Cardiac muscle cell (in vitro differentiated cells and primary cell): ENCODE data around the gene XPC. TPM values are rescaled to one million over a fixed set of nuclear protein-coding genes. Genes with fewer than 3 reads are reported as not detected.

Experiments used
- DNase-seq, 2 donors: peaks; one replicate each; pipeline versions ENCODE4 v3.0.0 to v3.0.0-alpha.2; 2010 to 2017; ENCODE audit warnings: low read depth in 1 of 2, low spot score in 1 of 2
- H3K27ac ChIP-seq: fragments of 200-600 bp; sonication (generic); 2 replicates; pipeline ENCODE4 v1.5.1; 2016
- H3K27me3 ChIP-seq: fragments of 200-600 bp; sonication (generic); 2 replicates; pipeline ENCODE4 v1.6.0; 2016; ENCODE audit warnings: control low read depth
- H3K36me3 ChIP-seq: fragments of 200-600 bp; sonication (generic); 2 replicates; pipeline ENCODE4 v1.5.1; 2016; ENCODE audit warnings: control low read depth
- H3K4me1 ChIP-seq: fragments of 200-600 bp; sonication (generic); 2 replicates; pipeline ENCODE4 v1.8.1; 2017; ENCODE audit warnings: low read depth, mild to moderate bottlenecking, mixed run types
- H3K4me3 ChIP-seq: fragments of 200-600 bp; sonication (generic); 2 replicates; pipeline ENCODE4 v1.5.1; 2016; ENCODE audit warnings: mild to moderate bottlenecking
- H3K9me3 ChIP-seq: fragments of 200-600 bp; sonication (generic); 2 replicates; pipeline ENCODE4 v1.5.1; 2017; ENCODE audit warnings: low read depth, mild to moderate bottlenecking, control low read depth
- CTCF ChIP-seq: IDR thresholded peaks from 2 replicates; pipeline ENCODE4 v1.5.1; 2012; ENCODE audit warnings: low read depth, mild to moderate bottlenecking, low read length
- polyA plus RNA-seq: library from polyadenylated mRNA; unstranded; fragments of >200 nt; fragmentation: Nextera tagmentation; extraction: Ambion mirVana; gene quantifications from 2 replicates; pipeline ENCODE4 v1.2.1, GENCODE V29; 2016
- total RNA-seq: library from RNA; depleted of rRNA; stranded (reverse); fragments of >200 nt; gene quantifications from 2 replicates; pipeline ENCODE4 v1.2.3, GENCODE V29; 2016

XPC gene
- total and polyA plus RNA-seq, 2 experiments from 2014 or later, result 26.6 to 37.7 TPM

- Histone ChIP-seq H3K4me1 (no peaks in the 10 kb centered on the region), H3K27ac (no peak overlapping the region), H3K27me3 (no peaks in the 10 kb centered on the region), H3K36me3 (no peaks in the 10 kb centered on the region), H3K9me3 (no peaks in the 10 kb centered on the region), H3K4me3 (no peak overlapping the region)
- no peak for TF ChIP-seq CTCF
- peak in 1 of 2 donors; percentile 41 for DNase-seq
These were observed 32.6 kb upstream of the XPC start for GRCh38 chr3:14210843-14211594.

- no peak for TF ChIP-seq CTCF
- no peaks in the 10 kb centered on the region for H3K9me3 ChIP-seq
- DNase-seq, result no peak
- H3K36me3 ChIP-seq, result no peaks in the 10 kb centered on the region
- no peak overlapping the region for H3K4me3 ChIP-seq
- no peaks in the 10 kb centered on the region for H3K27me3 ChIP-seq
- H3K27ac ChIP-seq, result no peak overlapping the region
- no peaks in the 10 kb centered on the region for H3K4me1 ChIP-seq
These were observed 31.9 kb upstream of the XPC start for GRCh38 chr3:14210290-14210688.

DNA sequence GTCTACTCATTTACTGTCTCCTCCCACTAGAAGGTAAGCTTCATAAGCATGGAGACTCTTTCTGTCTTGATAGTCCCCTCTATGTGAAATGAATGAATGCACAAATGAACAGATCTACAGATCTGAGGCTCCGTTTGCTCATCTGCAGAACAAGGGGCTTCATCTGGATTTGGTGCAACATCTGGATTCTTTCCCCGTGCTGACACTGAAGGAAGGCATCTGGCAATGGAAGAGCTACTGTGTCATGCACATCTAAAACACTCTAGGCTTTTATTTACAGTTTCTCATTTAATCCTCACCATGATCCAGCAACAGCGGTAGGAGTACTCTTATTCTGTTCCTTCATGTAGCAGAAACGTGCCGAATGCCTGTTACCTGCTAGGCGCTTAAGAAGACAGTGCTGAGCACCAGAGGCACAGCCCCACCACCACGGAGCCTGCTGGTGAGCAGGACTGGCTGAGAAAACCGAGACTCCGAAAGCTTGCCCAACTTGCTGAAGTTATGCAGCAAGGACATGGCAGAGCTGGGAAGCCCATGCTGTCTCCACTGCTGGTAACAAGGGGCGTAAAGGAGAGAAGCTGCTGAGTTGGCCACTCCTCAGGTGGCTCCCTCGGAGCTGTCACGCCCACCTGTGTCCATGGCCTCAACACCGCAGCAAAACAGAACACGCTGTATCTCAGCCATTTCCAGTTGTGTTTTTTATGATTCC is 31.3 kb upstream of the XPC start:
- no peak for TF ChIP-seq CTCF
- Histone ChIP-seq H3K27me3 (no peaks in the 10 kb centered on the region), H3K4me3 (no peak overlapping the region), H3K36me3 (no peaks in the 10 kb centered on the region), H3K27ac (no peak overlapping the region), H3K9me3 (no peaks in the 10 kb centered on the region), H3K4me1 (peaks cover 6% of the 10 kb centered on the region)
- peak in 1 of 2 donors; percentile 50 for DNase-seq

DNA sequence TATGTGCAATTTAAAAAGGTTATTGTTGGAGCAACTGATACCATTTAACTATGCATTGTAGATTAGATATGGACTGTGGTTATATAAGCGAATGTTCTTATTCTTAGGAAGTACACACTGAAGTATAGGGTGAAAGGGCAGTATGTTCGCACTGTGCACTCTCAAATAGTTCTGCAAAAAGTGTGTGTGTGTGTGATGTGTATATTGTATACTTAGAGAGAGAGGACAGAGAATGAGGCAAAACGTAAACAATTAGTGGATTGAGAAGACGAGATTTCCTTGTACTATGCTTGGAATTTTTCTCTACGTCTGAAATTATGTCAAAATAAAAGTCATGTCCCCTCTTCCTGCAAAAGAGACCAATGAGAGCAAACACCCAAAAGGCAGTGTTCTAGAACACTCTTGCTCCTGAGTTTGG is 30.6 kb upstream of the XPC start:
- peak in 1 of 2 donors; percentile 58 for DNase-seq
- no peak overlapping the region for H3K4me3 ChIP-seq
- peaks cover 11% of the 10 kb centered on the region for H3K4me1 ChIP-seq
- no peaks in the 10 kb centered on the region for H3K27me3 ChIP-seq
- no peak for TF ChIP-seq CTCF
- H3K36me3 ChIP-seq, result no peaks in the 10 kb centered on the region
- H3K27ac ChIP-seq, result no peak overlapping the region
- no peaks in the 10 kb centered on the region for H3K9me3 ChIP-seq

DNA sequence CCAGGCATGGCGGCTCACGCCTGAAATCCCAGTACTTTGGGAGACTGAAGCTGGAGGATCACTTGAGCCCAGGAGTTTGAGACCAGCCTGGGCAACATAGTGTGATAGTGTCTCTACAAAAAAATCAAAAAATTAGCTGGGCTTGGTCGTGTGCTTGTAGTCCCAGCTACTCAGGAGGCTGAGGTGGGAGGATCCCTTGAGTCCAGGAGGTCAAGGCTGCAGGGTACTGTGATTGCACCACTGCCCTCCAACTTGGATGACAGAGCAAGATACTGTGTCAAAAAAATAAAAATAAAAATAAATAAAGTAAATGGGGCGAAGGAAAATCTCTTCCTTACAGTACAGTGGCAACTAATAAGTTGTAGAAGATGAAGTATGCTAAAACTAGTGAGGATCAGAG is 29.8 kb upstream of the XPC start:
- H3K36me3 ChIP-seq, result no peaks in the 10 kb centered on the region

More for the DNA sequence above, 29.8 kb upstream of the XPC start:
- H3K4me3 ChIP-seq, result no peak overlapping the region
- H3K9me3 ChIP-seq, result no peaks in the 10 kb centered on the region
- no peaks in the 10 kb centered on the region for H3K27me3 ChIP-seq
- DNase-seq, result no peak
- peaks cover 15% of the 10 kb centered on the region for H3K4me1 ChIP-seq
- H3K27ac ChIP-seq, result no peak overlapping the region
- TF ChIP-seq CTCF, result no peak
